ENCODE results near the gene LRP5.

LRP5 gene

DNA sequence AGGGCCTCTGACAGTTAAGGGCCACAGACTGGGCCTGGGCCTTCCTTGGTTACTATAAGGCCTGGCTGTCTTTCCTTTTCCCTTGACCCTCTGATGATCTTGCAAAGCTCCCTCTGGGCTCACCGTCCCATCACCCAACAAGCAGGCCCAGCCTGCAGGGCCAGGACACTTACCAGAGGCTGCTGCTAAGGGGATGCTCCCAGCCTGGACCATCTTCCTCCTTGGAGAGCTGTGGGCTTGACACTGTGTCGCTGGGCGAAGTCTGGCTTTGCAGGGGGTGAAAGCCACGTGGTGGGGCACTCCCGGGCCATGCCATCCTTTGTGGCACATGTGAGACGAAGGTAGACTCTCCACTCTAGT is 44.5 kb upstream of the LRP5 start:
- Histone ChIP-seq H2AFZ (ENCODE audit: low read depth, low read length, severe bottlenecking) (no peak overlapping the region), H3K36me3 (ENCODE audit: low read length) (no peaks in the 10 kb centered on the region), H3K27ac (ENCODE audit: low read depth, low read length) (no peak overlapping the region), H3K9ac (ENCODE audit: low read length) (no peak overlapping the region), H3K79me2 (ENCODE audit: insufficient read depth, low read length) (peaks cover 31% of the 10 kb centered on the region), H3F3A (ENCODE audit: insufficient read depth) (peaks cover 12% of the 10 kb centered on the region), H4K20me1 (ENCODE audit: low read depth, low read length) (no peaks in the 10 kb centered on the region), H3K4me3 (ENCODE audit: insufficient read depth, low read length, poor library complexity, severe bottlenecking) (no peak overlapping the region), H3K27me3 (ENCODE audit: low read length) (no peaks in the 10 kb centered on the region), H3K4me2 (ENCODE audit: low read depth, low read length, poor library complexity, severe bottlenecking) (no peak overlapping the region), H3K9me3 (ENCODE audit: insufficient read depth, low read length) (no peaks in the 10 kb centered on the region), H3K9me2 (replicated peaks; ENCODE audit: insufficient read depth, low read length) (no peaks in the 10 kb centered on the region)
- no peak for TF ChIP-seq EZH2phosphoT487 (conservative IDR thresholded peaks at IDR 0.05; ENCODE audit: low read length)
- TF ChIP-seq, protein P1, sequence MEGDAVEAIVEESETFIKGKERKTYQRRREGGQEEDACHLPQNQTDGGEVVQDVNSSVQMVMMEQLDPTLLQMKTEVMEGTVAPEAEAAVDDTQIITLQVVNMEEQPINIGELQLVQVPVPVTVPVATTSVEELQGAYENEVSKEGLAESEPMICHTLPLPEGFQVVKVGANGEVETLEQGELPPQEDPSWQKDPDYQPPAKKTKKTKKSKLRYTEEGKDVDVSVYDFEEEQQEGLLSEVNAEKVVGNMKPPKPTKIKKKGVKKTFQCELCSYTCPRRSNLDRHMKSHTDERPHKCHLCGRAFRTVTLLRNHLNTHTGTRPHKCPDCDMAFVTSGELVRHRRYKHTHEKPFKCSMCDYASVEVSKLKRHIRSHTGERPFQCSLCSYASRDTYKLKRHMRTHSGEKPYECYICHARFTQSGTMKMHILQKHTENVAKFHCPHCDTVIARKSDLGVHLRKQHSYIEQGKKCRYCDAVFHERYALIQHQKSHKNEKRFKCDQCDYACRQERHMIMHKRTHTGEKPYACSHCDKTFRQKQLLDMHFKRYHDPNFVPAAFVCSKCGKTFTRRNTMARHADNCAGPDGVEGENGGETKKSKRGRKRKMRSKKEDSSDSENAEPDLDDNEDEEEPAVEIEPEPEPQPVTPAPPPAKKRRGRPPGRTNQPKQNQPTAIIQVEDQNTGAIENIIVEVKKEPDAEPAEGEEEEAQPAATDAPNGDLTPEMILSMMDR (IDR thresholded peaks at IDR 0.05; ENCODE audit: insufficient read depth, low read length, poor library complexity, severe bottlenecking): no peak

DNA sequence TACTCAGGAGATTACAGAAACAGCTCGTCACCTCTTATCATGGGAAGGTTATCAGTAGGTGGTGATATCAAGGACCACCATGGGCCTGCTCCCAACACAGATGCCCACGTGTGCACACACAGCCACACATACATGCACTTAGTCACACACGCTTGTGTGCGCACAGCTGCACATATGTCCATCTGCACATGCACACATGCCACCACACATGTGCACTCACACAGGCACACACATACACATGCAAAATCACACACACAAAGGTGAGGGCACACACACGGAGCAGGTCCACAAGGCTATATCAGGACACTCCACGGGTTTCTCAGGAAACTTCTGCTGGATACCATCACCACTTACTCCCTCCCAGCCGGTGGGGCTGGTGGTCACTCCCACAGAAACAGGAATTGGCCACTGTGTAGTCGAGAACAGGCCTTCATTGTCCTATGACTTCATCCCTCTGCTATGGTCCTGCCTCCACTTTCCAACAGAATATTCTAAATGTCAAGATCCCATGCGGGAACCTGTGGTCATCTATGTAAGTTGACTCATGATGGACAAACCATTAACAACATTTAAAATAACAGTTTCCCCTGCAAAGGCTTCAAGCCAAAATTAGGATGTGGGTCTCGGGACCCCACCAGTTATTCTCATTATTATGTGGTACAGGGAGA is 42.8 kb upstream of the LRP5 start:
- Histone ChIP-seq H3K4me3 (ENCODE audit: insufficient read depth, low read length, poor library complexity, severe bottlenecking) (no peak overlapping the region), H4K20me1 (ENCODE audit: low read depth, low read length) (no peaks in the 10 kb centered on the region), H3K79me2 (ENCODE audit: insufficient read depth, low read length) (peaks cover 31% of the 10 kb centered on the region), H3K9me2 (replicated peaks; ENCODE audit: insufficient read depth, low read length) (no peaks in the 10 kb centered on the region), H3K4me2 (ENCODE audit: low read depth, low read length, poor library complexity, severe bottlenecking) (peak overlapping the region; percentile 81), H3F3A (ENCODE audit: insufficient read depth) (peaks cover 28% of the 10 kb centered on the region), H3K36me3 (ENCODE audit: low read length) (no peaks in the 10 kb centered on the region), H3K27me3 (ENCODE audit: low read length) (no peaks in the 10 kb centered on the region), H3K9me3 (ENCODE audit: insufficient read depth, low read length) (peaks cover 4% of the 10 kb centered on the region; the same call in 1 of the 2 replicates), H3K27ac (ENCODE audit: low read depth, low read length) (no peak overlapping the region), H3K9ac (ENCODE audit: low read length) (no peak overlapping the region), H2AFZ (ENCODE audit: low read depth, low read length, severe bottlenecking) (no peak overlapping the region)
- TF ChIP-seq, protein P1 (IDR thresholded peaks at IDR 0.05; ENCODE audit: insufficient read depth, low read length, poor library complexity, severe bottlenecking): no peak
- no peak for TF ChIP-seq EZH2phosphoT487 (conservative IDR thresholded peaks at IDR 0.05; ENCODE audit: low read length)

DNA sequence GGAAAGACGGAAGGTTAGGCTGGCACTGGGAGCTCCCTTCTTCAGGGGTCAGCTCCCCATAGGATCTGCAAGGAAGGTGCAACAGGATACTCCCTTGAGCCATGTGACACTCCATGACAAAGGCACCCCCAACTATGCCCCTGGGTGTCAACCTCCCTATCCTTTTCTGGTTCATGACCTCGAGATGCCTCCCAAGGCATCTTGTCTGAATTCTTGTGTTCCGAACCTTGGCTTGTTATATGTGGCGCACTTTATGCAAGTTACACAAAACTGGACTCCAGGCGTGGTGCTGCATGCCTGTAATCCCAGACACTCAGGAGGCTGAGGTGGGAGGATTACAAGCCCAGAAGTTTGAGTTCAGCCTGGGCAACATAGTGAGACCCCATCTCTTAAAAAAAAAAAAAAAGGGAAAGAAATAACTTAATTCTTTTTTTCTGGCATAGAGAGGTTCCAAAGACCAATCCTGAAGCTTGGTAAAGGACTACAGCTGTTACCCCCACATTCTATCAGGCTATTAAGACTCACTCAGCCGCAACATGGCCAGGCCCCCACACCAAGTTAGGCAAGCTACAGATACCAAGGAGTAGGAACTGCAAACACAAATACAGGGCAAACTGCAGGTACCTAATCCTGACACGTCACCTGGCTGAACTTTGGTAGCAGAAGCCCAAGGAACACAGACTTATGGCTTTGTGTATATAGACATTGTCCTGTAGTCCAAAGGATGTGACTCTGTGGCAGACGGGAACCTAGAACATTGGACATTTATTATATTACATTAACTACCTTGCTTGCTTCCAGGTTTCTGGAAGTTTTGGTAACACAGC is 42.0 kb upstream of the LRP5 start:
- no peak overlapping the region for H2AFZ ChIP-seq (ENCODE audit: low read depth, low read length, severe bottlenecking)
- peaks cover 31% of the 10 kb centered on the region for H3K79me2 ChIP-seq (ENCODE audit: insufficient read depth, low read length)
- H3K9me2 ChIP-seq (replicated peaks; ENCODE audit: insufficient read depth, low read length): no peaks in the 10 kb centered on the region
- peak overlapping the region; percentile 67 for H3K4me3 ChIP-seq (ENCODE audit: insufficient read depth, low read length, poor library complexity, severe bottlenecking)
- TF ChIP-seq, protein P1 (IDR thresholded peaks at IDR 0.05; ENCODE audit: insufficient read depth, low read length, poor library complexity, severe bottlenecking): no peak
- TF ChIP-seq EZH2phosphoT487 (conservative IDR thresholded peaks at IDR 0.05; ENCODE audit: low read length): no peak
- peak overlapping the region; percentile 82 for H3K9ac ChIP-seq (ENCODE audit: low read length)
- H3K36me3 ChIP-seq (ENCODE audit: low read length): no peaks in the 10 kb centered on the region
- H3K27ac ChIP-seq (ENCODE audit: low read depth, low read length): peak overlapping the region; percentile 72
- H3K4me2 ChIP-seq (ENCODE audit: low read depth, low read length, poor library complexity, severe bottlenecking): peak overlapping the region; percentile 81
- no peaks in the 10 kb centered on the region for H3K27me3 ChIP-seq (ENCODE audit: low read length)
- no peaks in the 10 kb centered on the region for H4K20me1 ChIP-seq (ENCODE audit: low read depth, low read length)
- H3F3A ChIP-seq (ENCODE audit: insufficient read depth): peaks cover 28% of the 10 kb centered on the region
- peaks cover 4% of the 10 kb centered on the region; the same call in 1 of the 2 replicates for H3K9me3 ChIP-seq (ENCODE audit: insufficient read depth, low read length)
